RWPE2 (cell line): ENCODE measurements around the gene RABGAP1L.

Experiments
- ATAC-seq: fragments of 200-7000 bp; cut with Tn5 transposase; 3 replicates; pipeline ENCODE4 v1.9.1; 2021; ENCODE audit warnings: low read depth
- DNase-seq: peaks from one replicate; pipeline ENCODE4 v3.0.0-alpha.2; 2020; ENCODE audit warnings: low spot score
- H3K27ac ChIP-seq: fragments of 450-650 bp; 2 replicates; pipeline ENCODE4 v1.5.1; 2017; ENCODE audit warnings: mild to moderate bottlenecking; ENCODE audit not compliant: poor library complexity, severe bottlenecking
- H3K27me3 ChIP-seq: fragments of 250-450 bp; sonication (Bioruptor Pico); 2 replicates; pipeline ENCODE4 v1.5.1; 2021; ENCODE audit warnings: mild to moderate bottlenecking, moderate library complexity; ENCODE audit not compliant: insufficient read depth, poor library complexity, severe bottlenecking
- H3K36me3 ChIP-seq: fragments of 250-450 bp; sonication (Bioruptor Pico); 2 replicates; pipeline ENCODE4 v1.5.1; 2020; ENCODE audit warnings: low read depth, mild to moderate bottlenecking, moderate library complexity
- H3K4me1 ChIP-seq: fragments of 250-450 bp; sonication (Bioruptor Pico); 2 replicates; pipeline ENCODE4 v1.5.1; 2021; ENCODE audit warnings: mild to moderate bottlenecking, moderate library complexity; ENCODE audit not compliant: insufficient read depth, poor library complexity, severe bottlenecking
- H3K4me3 ChIP-seq: fragments of 250-450 bp; sonication (Bioruptor Pico); 2 replicates; pipeline ENCODE4 v1.5.1; 2021; ENCODE audit warnings: mild to moderate bottlenecking, moderate library complexity; ENCODE audit not compliant: severe bottlenecking
- H3K9me3 ChIP-seq: fragments of 250-450 bp; sonication (Bioruptor Pico); 2 replicates; pipeline ENCODE4 v1.5.1; 2021; ENCODE audit warnings: mild to moderate bottlenecking, moderate library complexity; ENCODE audit not compliant: severe bottlenecking
- CTCF ChIP-seq: fragments of 450-650 bp; IDR thresholded peaks from one replicate; pipeline ENCODE4 v1.5.1; 2017; ENCODE audit warnings: mild to moderate bottlenecking, moderate library complexity; ENCODE audit not compliant: poor library complexity, severe bottlenecking

The RABGAP1L gene

DNA sequence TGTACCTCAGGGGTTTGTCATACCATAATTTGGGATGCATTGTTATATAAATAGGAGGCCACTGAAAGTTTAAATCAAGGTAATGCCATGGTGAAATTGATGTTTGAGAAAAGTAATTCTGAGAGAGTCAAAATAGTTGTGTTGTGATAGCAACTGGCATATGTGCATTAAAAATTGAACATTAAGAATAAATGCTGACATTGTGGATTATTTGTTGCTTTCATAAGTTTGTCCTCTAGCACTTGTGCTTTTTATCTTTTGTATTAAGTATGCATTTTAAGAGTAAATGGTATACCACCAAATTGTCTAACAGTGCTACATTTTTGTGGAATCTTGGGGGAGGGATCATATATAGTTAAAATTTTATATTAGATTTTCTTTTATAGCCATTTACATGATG, 564.5 kb downstream of the RABGAP1L start:
- no peak overlapping the region for H3K27ac ChIP-seq
- no peaks in the 10 kb centered on the region for H3K36me3 ChIP-seq
- H3K9me3 ChIP-seq, result no peaks in the 10 kb centered on the region
- TF ChIP-seq CTCF, result no peak
- ATAC-seq, result no peak
- DNase-seq, result no peak
- H3K4me1 ChIP-seq, result no peaks in the 10 kb centered on the region
- H3K4me3 ChIP-seq, result no peak overlapping the region
- no peaks in the 10 kb centered on the region for H3K27me3 ChIP-seq

DNA sequence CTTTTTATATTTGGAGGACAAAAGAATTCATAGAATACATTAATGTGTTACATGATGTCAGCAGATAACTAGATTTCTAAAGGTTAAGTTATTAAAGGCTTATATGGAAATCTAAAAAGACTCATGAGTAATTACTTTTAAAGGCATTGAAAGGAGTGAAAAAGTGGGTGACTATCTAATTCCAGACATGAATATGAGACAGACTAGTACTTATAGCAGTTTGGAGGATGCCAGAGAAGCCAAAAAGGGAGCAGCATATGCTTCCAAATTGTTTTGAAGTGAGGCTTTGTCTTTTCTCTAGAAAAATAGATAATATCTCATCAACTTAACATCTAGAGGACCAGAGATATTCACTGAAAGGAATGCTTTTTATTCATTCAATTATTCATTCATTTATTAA, 564.9 kb downstream of the RABGAP1L start:
- no peak for ATAC-seq
- DNase-seq, result no peak
- TF ChIP-seq CTCF, result no peak
- Histone ChIP-seq H3K9me3 (no peaks in the 10 kb centered on the region), H3K36me3 (no peaks in the 10 kb centered on the region), H3K4me3 (no peak overlapping the region), H3K27ac (no peak overlapping the region), H3K27me3 (no peaks in the 10 kb centered on the region), H3K4me1 (no peaks in the 10 kb centered on the region)

GRCh38 chr1:174726167-174726879, 567.0 kb downstream of the RABGAP1L start:
- H3K9me3 ChIP-seq, result no peaks in the 10 kb centered on the region
- DNase-seq (no peak), ATAC-seq (no peak)
- no peaks in the 10 kb centered on the region for H3K36me3 ChIP-seq
- H3K27me3 ChIP-seq, result no peaks in the 10 kb centered on the region
- no peak overlapping the region for H3K27ac ChIP-seq
- no peak overlapping the region for H3K4me3 ChIP-seq
- TF ChIP-seq CTCF, result peak; percentile 76
- no peaks in the 10 kb centered on the region for H3K4me1 ChIP-seq

GRCh38 chr1:174726880-174727585, 567.7 kb downstream of the RABGAP1L start:
- TF ChIP-seq CTCF, result peak; percentile 42
- Histone ChIP-seq H3K36me3 (no peaks in the 10 kb centered on the region), H3K4me1 (no peaks in the 10 kb centered on the region), H3K4me3 (no peak overlapping the region), H3K27ac (no peak overlapping the region), H3K9me3 (no peaks in the 10 kb centered on the region), H3K27me3 (no peaks in the 10 kb centered on the region)
- ATAC-seq (no peak), DNase-seq (no peak)

GRCh38 chr1:174734270-174734669, 575.0 kb downstream of the RABGAP1L start:
- no peaks in the 10 kb centered on the region for H3K36me3 ChIP-seq
- no peak for DNase-seq
- no peaks in the 10 kb centered on the region for H3K27me3 ChIP-seq
- TF ChIP-seq CTCF, result no peak
- H3K4me1 ChIP-seq, result no peaks in the 10 kb centered on the region
- H3K9me3 ChIP-seq, result no peaks in the 10 kb centered on the region
- no peak overlapping the region for H3K4me3 ChIP-seq
- no peak for ATAC-seq
- H3K27ac ChIP-seq, result no peak overlapping the region
